Mesenchymal stem cell (in vitro differentiated cells and primary cell): ENCODE data around the gene MRPL51.
"Not testable (repeated sequence)": the region's sequence is repeated elsewhere in the genome, so short reads cannot be mapped to it uniquely, and the experiment has no call there.

Experiments
- DNase-seq: peaks from one replicate; pipeline ENCODE4 v3.0.0-alpha.2; 2013
- H2AFZ ChIP-seq: one replicate; pipeline ENCODE4 v1.6.1; 2013; ENCODE audit warnings: low read depth, mild to moderate bottlenecking, control low read depth, inconsistent platforms, low read length, moderate library complexity
- H2AK5ac ChIP-seq: 2 replicates; pipeline ENCODE4 v1.6.1; 2013; ENCODE audit warnings: low read length, moderate library complexity, mild to moderate bottlenecking, inconsistent platforms; ENCODE audit not compliant: severe bottlenecking
- H2BK120ac ChIP-seq: one replicate; pipeline ENCODE4 v1.6.1; 2013; ENCODE audit warnings: low read depth, mild to moderate bottlenecking, inconsistent platforms, low read length, moderate library complexity
- H2BK12ac ChIP-seq, 2 experiments: one replicate each; pipeline ENCODE4 v1.6.1; 2013; ENCODE audit warnings: inconsistent platforms in 2 of 2, low read length in 2 of 2, mild to moderate bottlenecking in 2 of 2, moderate library complexity in 2 of 2, control low read depth in 1 of 2
- H2BK15ac ChIP-seq: one replicate; pipeline ENCODE4 v1.6.1; 2013; ENCODE audit warnings: mild to moderate bottlenecking, low read depth, inconsistent platforms; ENCODE audit not compliant: poor library complexity, severe bottlenecking
- H2BK5ac ChIP-seq: 2 replicates; pipeline ENCODE4 v1.6.1; 2013; ENCODE audit warnings: low read depth, mild to moderate bottlenecking, low read length, control low read depth, inconsistent platforms; ENCODE audit not compliant: poor library complexity, severe bottlenecking
- H3K14ac ChIP-seq, 2 experiments: one replicate each; pipeline ENCODE4 v1.6.1; 2013; ENCODE audit warnings: inconsistent platforms in 2 of 2, low read length in 2 of 2, control low read depth in 1 of 2, mild to moderate bottlenecking in 1 of 2, moderate library complexity in 1 of 2
- H3K18ac ChIP-seq, 2 experiments: one replicate each; pipeline ENCODE4 v1.6.1; 2013; ENCODE audit warnings: inconsistent platforms in 2 of 2, low read length in 2 of 2, control low read depth in 1 of 2, low read depth in 1 of 2, mild to moderate bottlenecking in 1 of 2
- H3K23ac ChIP-seq, 2 experiments: one replicate each; pipeline ENCODE4 v1.6.1; 2013; ENCODE audit warnings: inconsistent platforms in 2 of 2, low read length in 2 of 2, mild to moderate bottlenecking in 2 of 2, moderate library complexity in 2 of 2, control low read depth in 1 of 2
- H3K27ac ChIP-seq: 2 replicates; pipeline ENCODE4 v1.5.1; 2013; ENCODE audit warnings: mild to moderate bottlenecking, moderate library complexity, low read length, control low read depth, inconsistent platforms; ENCODE audit not compliant: poor library complexity, severe bottlenecking
- H3K27me3 ChIP-seq, 2 experiments: 2 replicates each; pipeline versions ENCODE4 v1.6.1 to v1.7.0; 2013; ENCODE audit warnings: low read length in 2 of 2, mild to moderate bottlenecking in 2 of 2, moderate library complexity in 2 of 2, control low read depth in 1 of 2, inconsistent platforms in 1 of 2; ENCODE audit not compliant: control insufficient read depth in 1 of 2, insufficient read depth in 1 of 2
- H3K36me3 ChIP-seq, 2 experiments: 2 replicates each; pipeline versions ENCODE4 v1.6.1 to v1.7.0; 2013; ENCODE audit warnings: low read length in 2 of 2, control low read depth in 1 of 2, inconsistent platforms in 1 of 2, low read depth in 1 of 2, mild to moderate bottlenecking in 1 of 2; ENCODE audit not compliant: insufficient read depth in 2 of 2, control insufficient read depth in 1 of 2
- H3K4ac ChIP-seq, 2 experiments: one replicate each; pipeline ENCODE4 v1.6.1; 2013; ENCODE audit warnings: inconsistent platforms in 2 of 2, low read length in 2 of 2, mild to moderate bottlenecking in 2 of 2, moderate library complexity in 2 of 2, control low read depth in 1 of 2, low read depth in 1 of 2
- H3K4me1 ChIP-seq: 2 replicates; pipeline ENCODE4 v1.6.1; 2013; ENCODE audit warnings: low read depth, low read length, control low read depth; ENCODE audit not compliant: control insufficient read depth, insufficient read depth
- H3K4me2 ChIP-seq: 2 replicates; pipeline ENCODE4 v1.6.1; 2013; ENCODE audit warnings: low read length, mild to moderate bottlenecking, inconsistent platforms; ENCODE audit not compliant: poor library complexity, severe bottlenecking
- H3K4me3 ChIP-seq, 2 experiments: 2 replicates each; pipeline versions ENCODE4 v1.5.1 to v1.7.0; 2013; ENCODE audit warnings: low read length in 2 of 2, mild to moderate bottlenecking in 2 of 2, control low read depth in 1 of 2, low read depth in 1 of 2; ENCODE audit not compliant: insufficient read depth in 1 of 2
- H3K79me1 ChIP-seq: replicated peaks from 2 replicates; pipeline ENCODE4 v1.6.1; 2013; ENCODE audit warnings: mild to moderate bottlenecking, control low read depth, low read length, inconsistent platforms; ENCODE audit not compliant: poor library complexity, severe bottlenecking
- H3K9ac ChIP-seq: 2 replicates; pipeline ENCODE4 v1.7.0; 2013; ENCODE audit warnings: mild to moderate bottlenecking, low read length, moderate library complexity
- H3K9me3 ChIP-seq: 2 replicates; pipeline ENCODE4 v1.7.0; 2013; ENCODE audit warnings: mild to moderate bottlenecking, low read length; ENCODE audit not compliant: control insufficient read depth
- H4K8ac ChIP-seq: one replicate; pipeline ENCODE4 v1.6.1; 2013; ENCODE audit warnings: inconsistent platforms, mild to moderate bottlenecking, low read length, moderate library complexity
- H4K91ac ChIP-seq: one replicate; pipeline ENCODE4 v1.6.1; 2013; ENCODE audit warnings: mild to moderate bottlenecking, low read length, inconsistent platforms
- WGBS: methylation state at CpG from one replicate; pipeline ENCODE4 v1.1.7; 2013; ENCODE audit warnings: mixed read lengths; 5-methylcytosine and 5-hydroxymethylcytosine counted together

MRPL51 gene

GRCh38 chr12:6469092-6469491 lies 24.0 kb downstream of the MRPL51 start:
- no peak overlapping the region for H2AK5ac ChIP-seq
- no peak overlapping the region for H4K91ac ChIP-seq
- WGBS: 97% methylated on average over 5 of the region's 6 CpGs

GRCh38 chr12:6468283-6468575 lies 24.8 kb downstream of the MRPL51 start:
- Histone ChIP-seq H3K9ac (peak overlapping the region; percentile 89), H3K27ac (no peak overlapping the region), H3K27me3 (no peaks in the 10 kb centered on the region), H3K4ac (no peak overlapping the region), H2BK12ac (no peak overlapping the region), H2AFZ (no peak overlapping the region), H3K14ac (no peak overlapping the region), H4K91ac (no peak overlapping the region), H3K4me1 (peaks cover 7% of the 10 kb centered on the region), H3K9me3 (no peaks in the 10 kb centered on the region), H3K18ac (no peak overlapping the region), H3K23ac (peak overlapping the region in 1 of 2 experiments; percentile 14), H3K79me1 (peaks cover 17% of the 10 kb centered on the region), H3K4me3 (peak overlapping the region in 1 of 2 experiments; percentile 90), H4K8ac (no peak overlapping the region), H2BK120ac (no peak overlapping the region), H3K36me3 (peaks cover 19 to 32% of the 10 kb centered on the region in 2 experiments), H2AK5ac (no peak overlapping the region), H3K4me2 (no peak overlapping the region), H2BK5ac (no peak overlapping the region), H2BK15ac (no peak overlapping the region)
- peak; percentile 15 for DNase-seq

More at GRCh38 chr12:6469092-6469491, 24.0 kb downstream of the MRPL51 start:
- no peak overlapping the region for H2BK15ac ChIP-seq
- no peaks in the 10 kb centered on the region for H3K9me3 ChIP-seq
- peaks cover 14 to 23% of the 10 kb centered on the region in 2 experiments for H3K36me3 ChIP-seq
- H2AFZ ChIP-seq: no peak overlapping the region
- no peak for DNase-seq
- no peak overlapping the region for H3K18ac ChIP-seq
- H3K79me1 ChIP-seq: peaks cover 15% of the 10 kb centered on the region
- no peak overlapping the region for H2BK12ac ChIP-seq
- no peak overlapping the region for H4K8ac ChIP-seq
- H3K4me2 ChIP-seq: no peak overlapping the region
- no peak overlapping the region for H2BK5ac ChIP-seq
- H3K9ac ChIP-seq: peak overlapping the region; percentile 89
- no peak overlapping the region for H3K23ac ChIP-seq
- H3K27ac ChIP-seq: no peak overlapping the region
- H3K27me3 ChIP-seq: no peaks in the 10 kb centered on the region
- no peak overlapping the region for H3K14ac ChIP-seq
- H3K4ac ChIP-seq: no peak overlapping the region
- H3K4me1 ChIP-seq: peaks cover 7% of the 10 kb centered on the region
- H2BK120ac ChIP-seq: no peak overlapping the region
- H3K4me3 ChIP-seq: peak overlapping the region in 1 of 2 experiments; percentile 90

- H3K14ac ChIP-seq, H2BK15ac ChIP-seq, H3K18ac ChIP-seq, DNase-seq, H2AK5ac ChIP-seq, H3K9me3 ChIP-seq, H3K4me2 ChIP-seq, H3K23ac ChIP-seq, H3K4me1 ChIP-seq, H3K4ac ChIP-seq, H4K8ac ChIP-seq, H3K27ac ChIP-seq, H4K91ac ChIP-seq, H2BK5ac ChIP-seq, H3K27me3 ChIP-seq, H2AFZ ChIP-seq, H2BK12ac ChIP-seq, H2BK120ac ChIP-seq: not testable (repeated sequence)
- WGBS: over 99% methylated on average over 9 of the region's 9 CpGs
- H3K36me3 ChIP-seq: peaks cover 24 to 37% of the 10 kb centered on the region in 2 experiments
- H3K4me3 ChIP-seq: peak overlapping the region in 1 of 2 experiments; percentile 90
- peaks cover 22% of the 10 kb centered on the region for H3K79me1 ChIP-seq
- peak overlapping the region; percentile 89 for H3K9ac ChIP-seq
These were observed 25.3 kb downstream of the MRPL51 start for GRCh38 chr12:6467571-6468282.

DNA sequence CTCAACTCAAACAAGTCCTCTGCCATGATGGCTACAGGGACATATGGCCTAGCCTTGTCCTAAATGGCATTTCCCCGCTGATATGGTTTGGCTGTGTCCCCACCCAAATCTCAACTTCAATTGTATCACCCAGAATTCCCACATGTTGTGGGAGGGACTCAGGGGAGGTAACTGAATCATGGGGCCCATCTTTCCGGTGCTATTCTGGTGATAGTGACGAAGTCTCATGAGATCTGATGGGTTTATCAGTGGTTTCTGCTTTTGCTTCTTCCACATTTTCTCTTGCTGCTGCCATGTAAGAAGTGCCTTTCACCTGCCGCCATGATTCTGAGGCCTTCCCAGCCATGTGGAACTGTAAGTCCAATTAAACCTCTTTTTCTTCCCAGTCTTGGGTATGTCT lies 26.3 kb downstream of the MRPL51 start:
- not testable (repeated sequence) for H3K23ac ChIP-seq, H4K8ac ChIP-seq, H3K4me1 ChIP-seq, H2BK15ac ChIP-seq, H4K91ac ChIP-seq, H3K9ac ChIP-seq, H2BK5ac ChIP-seq, DNase-seq, H3K27ac ChIP-seq, H3K18ac ChIP-seq, H2AFZ ChIP-seq, H3K4me3 ChIP-seq, H2BK12ac ChIP-seq, H3K4ac ChIP-seq, H3K9me3 ChIP-seq, H3K14ac ChIP-seq, H3K27me3 ChIP-seq, H2AK5ac ChIP-seq, H3K4me2 ChIP-seq, H2BK120ac ChIP-seq
- H3K36me3 ChIP-seq: peaks cover 32 to 47% of the 10 kb centered on the region in 2 experiments
- 100% methylated on average over 2 of the region's 4 CpGs for WGBS
- peaks cover 22% of the 10 kb centered on the region for H3K79me1 ChIP-seq
